ENCODE results near the gene SRC. TPM values are rescaled to one million over a fixed set of nuclear protein-coding genes. Genes with fewer than 3 reads are reported as not detected.

The SRC gene
- total and polyA plus RNA-seq, 2 donors: 4.4 to 14.5 TPM

- H3K9me3 ChIP-seq (ENCODE audit: control insufficient read depth in 2 of 2, insufficient read depth in 1 of 2, low read length in 1 of 2): no peaks in the 10 kb centered on the region
- H3K27ac ChIP-seq (ENCODE audit: low read depth in 1 of 2, low read length in 1 of 2): no peak overlapping the region
- no peak for DNase-seq (ENCODE audit: low read depth in 6 of 9, low spot score in 9 of 9)
- H3K27me3 ChIP-seq (ENCODE audit: control insufficient read depth in 2 of 2, insufficient read depth in 1 of 2, low read length in 1 of 2): no peaks in the 10 kb centered on the region
- 96% methylated on average over 25 of the region's 25 CpGs for WGBS
- H3K36me3 ChIP-seq (ENCODE audit: control insufficient read depth in 2 of 2, insufficient read depth in 2 of 2, low read length in 1 of 2): no peaks in the 10 kb centered on the region
- no peaks in the 10 kb centered on the region for H3K4me1 ChIP-seq (ENCODE audit: control insufficient read depth in 2 of 2, insufficient read depth in 2 of 2, low read length in 2 of 2)
- H3K4me3 ChIP-seq (ENCODE audit: low read length in 2 of 2): no peak overlapping the region
These were observed 92.7 kb downstream of the SRC start for GRCh38 chr20:37438464-37439222.

- WGBS: 89% methylated on average over 23 of the region's 23 CpGs
These were observed 93.4 kb downstream of the SRC start for GRCh38 chr20:37439223-37439933.

DNA sequence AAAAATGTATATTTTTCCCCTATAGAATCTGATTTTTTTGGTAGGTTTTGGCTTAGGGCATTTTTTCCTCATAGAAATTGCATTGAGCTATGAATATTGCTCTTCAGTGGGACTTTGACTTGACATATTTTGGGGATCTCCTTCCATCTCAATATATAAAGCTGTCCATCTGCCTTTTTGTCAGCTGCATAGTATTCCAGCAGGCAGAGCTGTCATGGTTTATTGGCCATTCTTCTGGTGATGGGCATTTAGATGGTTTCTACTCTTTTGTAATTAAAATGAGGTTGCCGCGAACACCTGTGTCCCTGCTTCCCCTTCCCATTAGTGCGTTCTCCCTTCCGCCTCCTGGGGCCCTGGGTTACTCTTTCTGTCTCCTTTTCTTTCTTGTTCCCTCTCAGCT lies 95.1 kb downstream of the SRC start:
- no peaks in the 10 kb centered on the region for H3K4me1 ChIP-seq (ENCODE audit: control insufficient read depth in 2 of 2, insufficient read depth in 2 of 2, low read length in 2 of 2)
- no peaks in the 10 kb centered on the region for H3K9me3 ChIP-seq (ENCODE audit: control insufficient read depth in 2 of 2, insufficient read depth in 1 of 2, low read length in 1 of 2)
- H3K27ac ChIP-seq (ENCODE audit: low read depth in 1 of 2, low read length in 1 of 2): no peak overlapping the region
- H3K27me3 ChIP-seq (ENCODE audit: control insufficient read depth in 2 of 2, insufficient read depth in 1 of 2, low read length in 1 of 2): no peaks in the 10 kb centered on the region
- H3K36me3 ChIP-seq (ENCODE audit: control insufficient read depth in 2 of 2, insufficient read depth in 2 of 2, low read length in 1 of 2): no peaks in the 10 kb centered on the region
- DNase-seq (ENCODE audit: low read depth in 6 of 9, low spot score in 9 of 9): no peak
- WGBS: 97% methylated on average over 4 of the region's 4 CpGs
- H3K4me3 ChIP-seq (ENCODE audit: low read length in 2 of 2): no peak overlapping the region

More at GRCh38 chr20:37439223-37439933, 93.4 kb downstream of the SRC start:
- Histone ChIP-seq H3K36me3 (ENCODE audit: control insufficient read depth in 2 of 2, insufficient read depth in 2 of 2, low read length in 1 of 2) (no peaks in the 10 kb centered on the region), H3K27me3 (ENCODE audit: control insufficient read depth in 2 of 2, insufficient read depth in 1 of 2, low read length in 1 of 2) (no peaks in the 10 kb centered on the region), H3K27ac (ENCODE audit: low read depth in 1 of 2, low read length in 1 of 2) (no peak overlapping the region), H3K4me1 (ENCODE audit: control insufficient read depth in 2 of 2, insufficient read depth in 2 of 2, low read length in 2 of 2) (no peaks in the 10 kb centered on the region), H3K9me3 (ENCODE audit: control insufficient read depth in 2 of 2, insufficient read depth in 1 of 2, low read length in 1 of 2) (no peaks in the 10 kb centered on the region), H3K4me3 (ENCODE audit: low read length in 2 of 2) (no peak overlapping the region)
- DNase-seq (ENCODE audit: low read depth in 6 of 9, low spot score in 9 of 9): no peak

DNA sequence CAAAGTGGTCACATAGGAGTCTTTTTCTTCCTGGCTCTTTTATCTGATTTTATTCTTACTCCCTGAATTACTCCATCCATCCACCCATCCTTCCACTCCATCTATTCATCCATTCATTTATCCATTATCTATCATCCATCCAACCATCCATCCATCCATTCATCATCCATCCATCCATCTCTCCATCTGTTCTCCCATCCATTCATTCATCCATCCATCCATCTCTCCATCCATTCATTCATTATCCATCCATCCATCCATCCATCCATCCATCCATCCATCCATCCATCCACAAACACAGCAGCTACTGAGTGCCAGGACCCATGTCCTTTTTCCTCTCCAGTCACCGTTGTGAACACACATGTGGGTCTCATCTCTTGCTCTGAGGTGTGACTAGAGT lies 96.6 kb downstream of the SRC start:
- Histone ChIP-seq H3K36me3 (ENCODE audit: control insufficient read depth in 2 of 2, insufficient read depth in 2 of 2, low read length in 1 of 2) (no peaks in the 10 kb centered on the region), H3K4me3 (ENCODE audit: low read length in 2 of 2) (no peak overlapping the region), H3K27me3 (ENCODE audit: control insufficient read depth in 2 of 2, insufficient read depth in 1 of 2, low read length in 1 of 2) (no peaks in the 10 kb centered on the region), H3K4me1 (ENCODE audit: control insufficient read depth in 2 of 2, insufficient read depth in 2 of 2, low read length in 2 of 2) (no peaks in the 10 kb centered on the region), H3K9me3 (ENCODE audit: control insufficient read depth in 2 of 2, insufficient read depth in 1 of 2, low read length in 1 of 2) (no peaks in the 10 kb centered on the region), H3K27ac (ENCODE audit: low read depth in 1 of 2, low read length in 1 of 2) (no peak overlapping the region)
- no peak for DNase-seq (ENCODE audit: low read depth in 6 of 9, low spot score in 9 of 9)
- 93% methylated on average over 1 of the region's 1 CpG for WGBS

DNA sequence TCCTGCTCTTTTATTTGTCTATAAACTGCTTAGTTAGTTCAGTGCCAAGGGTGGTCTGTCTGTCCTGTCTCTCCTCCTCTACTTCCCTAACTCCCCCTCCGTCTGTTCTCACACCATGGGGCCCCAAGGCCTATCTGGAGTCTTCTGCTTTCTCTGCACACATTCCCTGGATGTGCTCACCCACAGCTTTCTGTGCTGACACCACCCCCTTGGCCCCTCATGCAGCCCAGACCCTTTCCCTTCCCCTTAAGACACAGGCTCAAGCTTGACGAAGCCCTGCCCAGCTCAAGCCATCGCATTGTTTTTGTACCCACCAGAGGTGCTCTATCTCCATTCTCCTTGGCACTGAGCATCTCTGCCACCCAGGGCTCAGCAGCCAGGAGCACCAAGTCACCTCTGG lies 97.0 kb downstream of the SRC start:
- Histone ChIP-seq H3K9me3 (ENCODE audit: control insufficient read depth in 2 of 2, insufficient read depth in 1 of 2, low read length in 1 of 2) (no peaks in the 10 kb centered on the region), H3K4me3 (ENCODE audit: low read length in 2 of 2) (no peak overlapping the region), H3K4me1 (ENCODE audit: control insufficient read depth in 2 of 2, insufficient read depth in 2 of 2, low read length in 2 of 2) (no peaks in the 10 kb centered on the region), H3K27me3 (ENCODE audit: control insufficient read depth in 2 of 2, insufficient read depth in 1 of 2, low read length in 1 of 2) (peaks cover 0 to 2% of the 10 kb centered on the region in 2 donors), H3K36me3 (ENCODE audit: control insufficient read depth in 2 of 2, insufficient read depth in 2 of 2, low read length in 1 of 2) (no peaks in the 10 kb centered on the region), H3K27ac (ENCODE audit: low read depth in 1 of 2, low read length in 1 of 2) (no peak overlapping the region)
- no peak for DNase-seq (ENCODE audit: low read depth in 6 of 9, low spot score in 9 of 9)
- 96% methylated on average over 3 of the region's 3 CpGs for WGBS

DNA sequence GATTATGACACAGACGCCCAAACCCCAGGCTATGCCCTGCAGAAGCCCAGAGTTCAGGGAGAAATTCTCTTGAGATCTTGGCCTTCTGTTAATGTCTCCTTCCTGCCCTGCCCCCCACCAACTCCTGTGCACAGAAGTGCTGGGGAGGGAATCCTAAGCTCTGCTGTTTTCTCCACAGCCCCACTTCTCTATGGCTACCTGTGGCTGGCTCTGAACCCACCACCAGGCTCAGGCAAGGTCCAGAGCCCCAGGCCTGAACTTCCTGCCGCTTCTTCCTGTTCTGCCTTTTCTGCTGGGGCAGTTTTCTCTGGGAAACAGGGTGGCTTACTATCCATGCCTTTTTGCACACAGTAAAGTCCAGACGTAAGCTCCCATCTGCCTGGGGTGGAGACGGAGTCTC lies 97.7 kb downstream of the SRC start:
- H3K9me3 ChIP-seq (ENCODE audit: control insufficient read depth in 2 of 2, insufficient read depth in 1 of 2, low read length in 1 of 2): no peaks in the 10 kb centered on the region
- no peak for DNase-seq (ENCODE audit: low read depth in 6 of 9, low spot score in 9 of 9)
- H3K4me1 ChIP-seq (ENCODE audit: control insufficient read depth in 2 of 2, insufficient read depth in 2 of 2, low read length in 2 of 2): no peaks in the 10 kb centered on the region
- no peaks in the 10 kb centered on the region for H3K36me3 ChIP-seq (ENCODE audit: control insufficient read depth in 2 of 2, insufficient read depth in 2 of 2, low read length in 1 of 2)
- H3K4me3 ChIP-seq (ENCODE audit: low read length in 2 of 2): no peak overlapping the region
- 97% methylated on average over 4 of the region's 4 CpGs for WGBS
- H3K27me3 ChIP-seq (ENCODE audit: control insufficient read depth in 2 of 2, insufficient read depth in 1 of 2, low read length in 1 of 2): peaks cover 0 to 2% of the 10 kb centered on the region in 2 donors
- H3K27ac ChIP-seq (ENCODE audit: low read depth in 1 of 2, low read length in 1 of 2): no peak overlapping the region

DNA sequence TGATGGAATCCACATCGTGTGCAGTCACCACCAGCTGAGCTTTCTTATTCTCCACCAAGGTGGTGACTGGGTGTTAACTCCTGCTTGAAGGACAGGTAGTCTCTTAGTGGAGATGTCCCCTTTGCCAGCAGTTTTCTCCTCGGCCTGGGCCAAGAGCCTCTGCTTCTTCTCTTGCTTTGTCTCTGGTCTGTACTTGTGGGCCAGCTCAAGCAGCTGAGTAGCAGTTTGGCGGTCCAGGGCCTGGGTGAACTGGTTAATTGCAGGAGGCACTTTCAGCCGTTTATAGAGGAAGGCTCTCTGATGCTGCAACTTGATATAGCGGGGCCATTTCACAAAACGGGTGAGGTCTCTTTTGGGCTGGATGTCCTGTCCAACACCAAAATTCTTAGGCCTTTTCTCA lies 99.1 kb downstream of the SRC start:
- Histone ChIP-seq H3K27ac (ENCODE audit: low read depth in 1 of 2, low read length in 1 of 2) (no peak overlapping the region), H3K4me3 (ENCODE audit: low read length in 2 of 2) (no peak overlapping the region), H3K27me3 (ENCODE audit: control insufficient read depth in 2 of 2, insufficient read depth in 1 of 2, low read length in 1 of 2) (peaks cover 0 to 2% of the 10 kb centered on the region in 2 donors), H3K9me3 (ENCODE audit: control insufficient read depth in 2 of 2, insufficient read depth in 1 of 2, low read length in 1 of 2) (no peaks in the 10 kb centered on the region), H3K36me3 (ENCODE audit: control insufficient read depth in 2 of 2, insufficient read depth in 2 of 2, low read length in 1 of 2) (no peaks in the 10 kb centered on the region), H3K4me1 (ENCODE audit: control insufficient read depth in 2 of 2, insufficient read depth in 2 of 2, low read length in 2 of 2) (no peaks in the 10 kb centered on the region)
- no peak for DNase-seq (ENCODE audit: low read depth in 6 of 9, low spot score in 9 of 9)
- WGBS: 95% methylated on average over 6 of the region's 6 CpGs

- DNase-seq (ENCODE audit: low read depth in 6 of 9, low spot score in 9 of 9): no peak
- no peaks in the 10 kb centered on the region for H3K9me3 ChIP-seq (ENCODE audit: control insufficient read depth in 2 of 2, insufficient read depth in 1 of 2, low read length in 1 of 2)
- WGBS: 76% methylated on average over 5 of the region's 5 CpGs
- H3K4me3 ChIP-seq (ENCODE audit: low read length in 2 of 2): no peak overlapping the region
- H3K4me1 ChIP-seq (ENCODE audit: control insufficient read depth in 2 of 2, insufficient read depth in 2 of 2, low read length in 2 of 2): no peaks in the 10 kb centered on the region
- H3K36me3 ChIP-seq (ENCODE audit: control insufficient read depth in 2 of 2, insufficient read depth in 2 of 2, low read length in 1 of 2): no peaks in the 10 kb centered on the region
- H3K27ac ChIP-seq (ENCODE audit: low read depth in 1 of 2, low read length in 1 of 2): no peak overlapping the region
- peaks cover 0 to 2% of the 10 kb centered on the region in 2 donors for H3K27me3 ChIP-seq (ENCODE audit: control insufficient read depth in 2 of 2, insufficient read depth in 1 of 2, low read length in 1 of 2)
These were observed 100.5 kb downstream of the SRC start for GRCh38 chr20:37446286-37447032.

GRCh38 chr20:37447688-37448087 lies 101.7 kb downstream of the SRC start:
- Histone ChIP-seq H3K4me3 (ENCODE audit: low read length in 2 of 2) (no peak overlapping the region), H3K36me3 (ENCODE audit: control insufficient read depth in 2 of 2, insufficient read depth in 2 of 2, low read length in 1 of 2) (no peaks in the 10 kb centered on the region), H3K4me1 (ENCODE audit: control insufficient read depth in 2 of 2, insufficient read depth in 2 of 2, low read length in 2 of 2) (no peaks in the 10 kb centered on the region), H3K27me3 (ENCODE audit: control insufficient read depth in 2 of 2, insufficient read depth in 1 of 2, low read length in 1 of 2) (peaks cover 0 to 4% of the 10 kb centered on the region in 2 donors), H3K9me3 (ENCODE audit: control insufficient read depth in 2 of 2, insufficient read depth in 1 of 2, low read length in 1 of 2) (no peaks in the 10 kb centered on the region), H3K27ac (ENCODE audit: low read depth in 1 of 2, low read length in 1 of 2) (no peak overlapping the region)
- DNase-seq (ENCODE audit: low read depth in 6 of 9, low spot score in 9 of 9): no peak
- WGBS: 96% methylated on average over 3 of the region's 3 CpGs

Measured in thymus (tissue), 11 donors.